CD8-positive, alpha-beta memory T cell (primary cell): ENCODE results near the gene PLXNA1. TPM values are rescaled to one million over a fixed set of nuclear protein-coding genes. Genes with fewer than 3 reads are reported as not detected.

Experiments used
- CTCF ChIA-PET: fragments of 350-600 bp; sonication (Branson Sonifier 250); formaldehyde crosslinking; loops from one replicate; lab custom pipeline; 2021; ENCODE audit warnings: antibody characterized with exemption; lab: Charles Lee
- POLR2A ChIA-PET: fragments of 350-600 bp; sonication (Branson Sonifier 250); formaldehyde crosslinking; loops from one replicate; lab custom pipeline; 2021; ENCODE audit warnings: antibody characterized with exemption; lab: Charles Lee
- DNase-seq, 5 donors: peaks; one replicate each; pipeline versions ENCODE4 v3.0.0 to v3.0.0-alpha.2; 2020 to 2022; ENCODE audit warnings: mixed read lengths in 1 of 5
- H3K27ac ChIP-seq: one replicate; pipeline ENCODE4 v1.7.0; 2013; ENCODE audit warnings: low read depth, mild to moderate bottlenecking, low read length, moderate library complexity
- H3K27me3 ChIP-seq: 2 replicates; pipeline ENCODE4 v1.7.0; 2013; ENCODE audit warnings: low read length, mild to moderate bottlenecking; ENCODE audit not compliant: insufficient read depth, poor library complexity, severe bottlenecking
- H3K36me3 ChIP-seq: 2 replicates; pipeline ENCODE4 v1.7.0; 2013; ENCODE audit warnings: mild to moderate bottlenecking, low read length, moderate library complexity; ENCODE audit not compliant: insufficient read depth
- H3K4me1 ChIP-seq: 2 replicates; pipeline ENCODE4 v1.7.0; 2013; ENCODE audit warnings: mild to moderate bottlenecking, low read length, moderate library complexity; ENCODE audit not compliant: insufficient read depth
- H3K4me3 ChIP-seq: 2 replicates; pipeline ENCODE4 v1.7.0; 2013; ENCODE audit warnings: mild to moderate bottlenecking, low read length
- H3K9me3 ChIP-seq: 2 replicates; pipeline ENCODE4 v1.7.0; 2013; ENCODE audit warnings: mild to moderate bottlenecking, low read length
- H3K27ac Mint-ChIP-seq, 8 donors: one replicate each; pipeline ENCODE4 v1.8.0; 2020 to 2021; ENCODE audit warnings: mixed read lengths in 8 of 8, mild to moderate bottlenecking in 6 of 8, inconsistent platforms in 3 of 8, moderate library complexity in 3 of 8
- H3K27me3 Mint-ChIP-seq, 2 donors: one replicate each; pipeline ENCODE4 v1.8.0; 2020 to 2021; ENCODE audit warnings: mixed read lengths in 2 of 2, mild to moderate bottlenecking in 1 of 2, moderate library complexity in 1 of 2
- H3K36me3 Mint-ChIP-seq, 3 donors: one replicate each; pipeline ENCODE4 v1.8.0; 2020 to 2021; ENCODE audit warnings: mixed read lengths in 3 of 3, inconsistent platforms in 1 of 3, mild to moderate bottlenecking in 1 of 3
- H3K4me1 Mint-ChIP-seq, 3 donors: one replicate each; pipeline ENCODE4 v1.8.0; 2020 to 2021; ENCODE audit warnings: mixed read lengths in 3 of 3, inconsistent platforms in 1 of 3, mild to moderate bottlenecking in 1 of 3
- H3K4me3 Mint-ChIP-seq, 7 donors: one replicate each; pipeline ENCODE4 v1.8.0; 2020 to 2021; ENCODE audit warnings: mixed read lengths in 7 of 7, mild to moderate bottlenecking in 6 of 7, moderate library complexity in 4 of 7, inconsistent platforms in 2 of 7
- H3K9me3 Mint-ChIP-seq, 5 donors: one replicate each; pipeline ENCODE4 v1.8.0; 2020 to 2022; ENCODE audit warnings: mixed read lengths in 5 of 5, mild to moderate bottlenecking in 3 of 5, moderate library complexity in 2 of 5, inconsistent platforms in 1 of 5
- polyA plus RNA-seq: library from polyadenylated mRNA; unstranded; fragments of 300-500 nt; fragmentation: Illumina TruSeq; gene quantifications from one replicate; pipeline ENCODE4 v1.2.3, GENCODE V29; 2021
- total RNA-seq, 2 experiments: library from RNA; stranded (reverse); gene quantifications; one replicate each; pipeline ENCODE4 v1.2.3, GENCODE V29; 2021

Gene PLXNA1
- total and polyA plus RNA-seq, 3 experiments from 2014 or later: 1.0 to 15.9 (median 14.4) TPM

- H3K9me3 Mint-ChIP-seq: no peaks in the 10 kb centered on the region
- Histone ChIP-seq H3K27me3 (no peaks in the 10 kb centered on the region), H3K9me3 (no peaks in the 10 kb centered on the region), H3K27ac (no peak overlapping the region), H3K4me3 (no peak overlapping the region), H3K36me3 (no peaks in the 10 kb centered on the region), H3K4me1 (no peaks in the 10 kb centered on the region)
- peaks cover 0 to 34% (median 0%) of the 10 kb centered on the region in 3 donors for H3K36me3 Mint-ChIP-seq
- ChIA-PET CTCF (no interaction called here), POLR2A (no interaction called here)
- H3K27ac Mint-ChIP-seq: no peak overlapping the region
- no peaks in the 10 kb centered on the region for H3K27me3 Mint-ChIP-seq
- no peak for DNase-seq
- no peaks in the 10 kb centered on the region for H3K4me1 Mint-ChIP-seq
- no peak overlapping the region for H3K4me3 Mint-ChIP-seq
These were observed 49.5 kb downstream of the PLXNA1 start for GRCh38 chr3:127032296-127032990.

Other genes starting within 250 kb of the PLXNA1 start
- not detected for gene PRR23E, start 210.0 kb downstream of the PLXNA1 start, total RNA-seq
- gene PRR23E, start 210.0 kb downstream of the PLXNA1 start, polyA plus RNA-seq: not detected